ENCODE results near the gene CHST9.
"Not testable (repeated sequence)": the region's sequence is repeated elsewhere in the genome, so short reads cannot be mapped to it uniquely, and the experiment has no call there.

Gene CHST9

GRCh38 chr18:27185025-27185763 is at the start of gene CHST9:
Gene CHST9, minus strand, starts transcription at chr18:27185308. Its CDS starts 42,499 bp downstream, at chr18:27142809.
- peak within 1 kb of the TSS; percentile 9; the same call in 1 of the 2 replicates for H3K27ac ChIP-seq
- 0 out of 2 replicates have a peak, but pooled peaks have one; percentile 11 for TF ChIP-seq CTCF (conservative IDR thresholded peaks at IDR 0.05)

GRCh38 chr18:27232355-27232754 is 47.2 kb upstream of the CHST9 start:
- H3K27ac ChIP-seq, result not testable (repeated sequence)

GRCh38 chr18:27231671-27232070 is 46.6 kb upstream of the CHST9 start:
- H3K27ac ChIP-seq, result not testable (repeated sequence)

GRCh38 chr18:27231221-27231620 is 46.1 kb upstream of the CHST9 start:
- H3K27ac ChIP-seq, result not testable (repeated sequence)

- no peak overlapping the region for H3K27ac ChIP-seq
- no peak for TF ChIP-seq CTCF (conservative IDR thresholded peaks at IDR 0.05)
Measured at GRCh38 chr18:27227721-27228120, 42.6 kb upstream of the CHST9 start.

GRCh38 chr18:27226556-27227075 is 41.5 kb upstream of the CHST9 start:
- no peak for TF ChIP-seq CTCF (conservative IDR thresholded peaks at IDR 0.05)
- no peak overlapping the region for H3K27ac ChIP-seq

- H3K27ac ChIP-seq, result no peak overlapping the region
- TF ChIP-seq CTCF (conservative IDR thresholded peaks at IDR 0.05), result no peak
Measured at GRCh38 chr18:27225947-27226481, 40.9 kb upstream of the CHST9 start.

- H3K27ac ChIP-seq, result no peak overlapping the region
- TF ChIP-seq CTCF (conservative IDR thresholded peaks at IDR 0.05), result no peak
Measured at GRCh38 chr18:27223526-27224291, 38.6 kb upstream of the CHST9 start.

- TF ChIP-seq CTCF (conservative IDR thresholded peaks at IDR 0.05), result no peak
- H3K27ac ChIP-seq, result no peak overlapping the region
Measured at GRCh38 chr18:27214831-27215230, 29.7 kb upstream of the CHST9 start.

Data from VCaP (cell line).